Measurements from ENCODE around the gene DCAF17. TPM values are rescaled to one million over a fixed set of nuclear protein-coding genes. Genes with fewer than 3 reads are reported as not detected.

Gene DCAF17
- total and polyA plus RNA-seq, 2 of the 13 experiments (the other 11 are each of a cell fraction or from before 2014, with no cell fraction given) = 13.7 to 30.0 TPM

- TF ChIP-seq KLF16 (CRISPR knock-in tag; IDR thresholded peaks at IDR 0.05) = no peak
- TF ChIP-seq ZNF331 (CRISPR knock-in tag; IDR thresholded peaks at IDR 0.05) = no peak
- TF ChIP-seq ZBTB1 (CRISPR knock-in tag; IDR thresholded peaks at IDR 0.05; ENCODE audit: borderline replicate concordance) = no peak
- no peak for TF ChIP-seq RFX5 (IDR thresholded peaks at IDR 0.05; ENCODE audit: low read depth, low read length)
- TF ChIP-seq SMYD3 (CRISPR knock-in tag; IDR thresholded peaks at IDR 0.05) = peak; percentile 21; the same call in 1 of the 2 replicates
- TF ChIP-seq ZMAT3 (CRISPR knock-in tag; conservative IDR thresholded peaks at IDR 0.05) = peak; percentile 22; the same call in 1 of the 2 replicates
- TF ChIP-seq MXI1 (IDR thresholded peaks at IDR 0.05; ENCODE audit: borderline replicate concordance, low read depth, low read length) = peak; percentile 78; the same call in 2 of the 3 replicates
- TF ChIP-seq HOXA9 (CRISPR knock-in tag; IDR thresholded peaks at IDR 0.05; ENCODE audit: borderline replicate concordance) = no peak; the same call in 1 of the 2 replicates
- no peak for TF ChIP-seq ZNF280B (CRISPR knock-in tag; IDR thresholded peaks at IDR 0.05; ENCODE audit: borderline replicate concordance)
- TF ChIP-seq ATF7-NPFF (CRISPR knock-in tag; IDR thresholded peaks at IDR 0.05; ENCODE audit: low read depth) = no peak
- 0 out of 2 replicates have a peak, but pooled peaks have one; percentile 8 for TF ChIP-seq ZNF12 (CRISPR knock-in tag; IDR thresholded peaks at IDR 0.05)
- no peak for TF ChIP-seq SOX6 (IDR thresholded peaks at IDR 0.05)
- peak; percentile 35 for TF ChIP-seq SOX6 (CRISPR knock-in tag; IDR thresholded peaks at IDR 0.05)
- TF ChIP-seq SNRNP70 (IDR thresholded peaks at IDR 0.05; ENCODE audit: low read depth, low read length) = no peak
- TF ChIP-seq ZNF350 (CRISPR knock-in tag; IDR thresholded peaks at IDR 0.05; ENCODE audit: borderline replicate concordance, low read depth) = peak; percentile 14; the same call in 1 of the 2 replicates
- 0 out of 2 replicates have a peak, but pooled peaks have one; percentile 22 for TF ChIP-seq ZNF234 (CRISPR knock-in tag; conservative IDR thresholded peaks at IDR 0.05)
- TF ChIP-seq ZKSCAN8 (CRISPR knock-in tag; IDR thresholded peaks at IDR 0.05; ENCODE audit: borderline replicate concordance) = no peak
- TF ChIP-seq ZNF746 (CRISPR knock-in tag; IDR thresholded peaks at IDR 0.05) = no peak
- TF ChIP-seq ZNF224 (CRISPR knock-in tag; IDR thresholded peaks at IDR 0.05) = no peak
- no peak for TF ChIP-seq CBX1 (IDR thresholded peaks at IDR 0.05; ENCODE audit: low read depth)
- no peak for TF ChIP-seq PPARG (CRISPR knock-in tag; conservative IDR thresholded peaks at IDR 0.05)
- no peak for TF ChIP-seq PTBP1 (IDR thresholded peaks at IDR 0.05; ENCODE audit: low read depth, low read length, poor library complexity, severe bottlenecking)
- no peak for TF ChIP-seq PAXIP1 (CRISPR knock-in tag; conservative IDR thresholded peaks at IDR 0.05)
- no peak for TF ChIP-seq ZSCAN9 (CRISPR knock-in tag; IDR thresholded peaks at IDR 0.05; ENCODE audit: borderline replicate concordance)
- TF ChIP-seq ZNF510 (CRISPR knock-in tag; IDR thresholded peaks at IDR 0.05; ENCODE audit: low read depth) = no peak
These were observed 860 bp upstream of the DCAF17 start (continued) for GRCh38 chr2:171432969-171433762.
